DMS114 treated with DMSO at 0.1 percent for 48 hours (cell line): Measurements from ENCODE around the gene DHRS12.

ENCODE experiments used
- DNase-seq: peaks from one replicate; lab custom pipeline; 2025; ENCODE audit not compliant: unreplicated experiment; lab: John Stamatoyannopoulos, UW

Gene DHRS12

DNA sequence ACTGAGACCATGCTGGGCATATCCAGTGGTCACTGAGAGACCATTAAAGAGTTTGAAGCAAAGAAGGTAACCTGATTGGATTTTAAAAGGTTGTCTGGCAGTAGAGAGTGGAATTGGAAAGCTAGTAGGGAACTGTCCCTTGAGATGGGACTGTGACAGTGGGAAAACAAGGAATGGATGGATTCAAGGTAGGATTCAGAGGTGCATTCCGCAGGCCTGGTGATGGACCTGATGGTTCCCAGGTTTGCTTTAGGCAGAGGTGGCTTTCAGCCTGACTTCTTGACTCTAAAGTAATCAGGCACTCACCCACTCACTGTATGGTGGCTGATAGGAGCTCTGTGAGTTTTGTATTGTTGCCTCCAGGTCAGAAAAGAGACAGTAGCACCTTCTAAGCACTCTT lies 73.0 kb downstream of the DHRS12 start:
- no peak for DNase-seq

DNA sequence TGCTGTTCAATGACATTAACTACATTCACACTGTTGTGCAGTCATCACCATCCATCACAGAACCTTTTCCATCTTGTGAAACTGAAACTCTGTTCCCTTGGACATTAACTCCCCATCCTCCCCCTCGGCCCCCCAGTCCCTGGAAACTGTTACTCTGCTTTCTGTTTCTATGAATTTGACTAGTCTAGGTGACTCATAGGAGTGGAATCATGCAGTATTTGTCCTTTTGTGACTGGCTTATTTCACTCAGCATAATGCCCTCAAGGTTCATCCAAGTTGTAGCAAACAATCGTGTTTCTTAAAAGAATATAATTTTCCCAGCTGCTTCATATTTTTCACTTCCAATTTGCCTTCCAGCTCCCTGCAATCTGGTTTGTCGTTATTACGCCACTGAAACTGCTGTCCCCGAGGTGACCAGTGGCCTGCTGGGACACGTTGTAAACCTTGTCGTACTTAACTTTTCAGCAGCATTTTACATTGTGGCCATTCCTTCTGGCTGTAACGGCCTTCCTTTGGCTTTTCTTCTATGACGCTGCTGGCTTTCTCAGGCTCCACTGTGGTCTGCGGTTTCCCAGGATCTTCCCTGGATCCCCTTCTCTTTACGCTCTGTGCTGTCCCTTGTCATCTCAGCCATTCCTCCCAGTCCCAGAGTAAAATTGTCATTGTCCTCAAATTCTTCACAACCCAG lies 74.0 kb downstream of the DHRS12 start:
- no peak for DNase-seq

DNA sequence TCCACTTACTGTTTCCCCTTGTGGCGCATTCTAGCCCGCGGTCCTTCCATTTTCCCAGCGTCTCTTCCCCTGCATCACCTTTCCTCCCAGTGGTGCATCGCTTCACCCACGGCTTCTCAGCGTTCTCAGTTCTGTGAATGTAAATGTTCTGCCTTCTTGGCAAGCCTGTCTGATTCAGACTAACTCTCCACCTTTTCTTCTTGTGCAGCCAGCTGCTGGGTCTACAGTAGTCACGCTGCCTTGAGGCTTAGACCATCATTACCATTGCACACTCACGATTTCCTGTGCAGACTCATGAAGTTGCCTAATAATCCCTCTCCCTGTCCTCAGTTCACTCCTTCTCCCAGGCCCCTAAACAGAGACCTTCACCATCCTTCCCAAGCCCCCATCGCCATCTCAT lies 75.0 kb downstream of the DHRS12 start:
- no peak for DNase-seq

DNA sequence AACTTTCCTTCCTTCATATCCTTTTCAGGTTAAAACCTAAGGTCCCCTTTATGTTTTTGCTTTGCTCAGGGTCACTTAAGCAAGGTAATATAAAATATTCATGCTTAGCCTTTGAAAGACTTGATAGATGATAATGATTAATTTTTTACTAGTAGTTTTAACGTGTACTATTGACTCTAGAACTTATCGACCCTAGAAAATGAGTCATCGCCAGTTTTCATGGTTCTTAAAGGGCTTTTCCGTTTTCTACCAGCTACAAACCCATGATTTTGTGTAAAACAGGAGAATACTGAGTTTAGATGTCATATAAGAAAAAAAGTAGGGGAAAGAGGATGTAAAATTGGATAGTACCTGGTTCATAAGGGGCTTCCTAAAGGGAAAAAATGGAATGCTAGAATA lies 75.7 kb downstream of the DHRS12 start:
- no peak for DNase-seq

DNA sequence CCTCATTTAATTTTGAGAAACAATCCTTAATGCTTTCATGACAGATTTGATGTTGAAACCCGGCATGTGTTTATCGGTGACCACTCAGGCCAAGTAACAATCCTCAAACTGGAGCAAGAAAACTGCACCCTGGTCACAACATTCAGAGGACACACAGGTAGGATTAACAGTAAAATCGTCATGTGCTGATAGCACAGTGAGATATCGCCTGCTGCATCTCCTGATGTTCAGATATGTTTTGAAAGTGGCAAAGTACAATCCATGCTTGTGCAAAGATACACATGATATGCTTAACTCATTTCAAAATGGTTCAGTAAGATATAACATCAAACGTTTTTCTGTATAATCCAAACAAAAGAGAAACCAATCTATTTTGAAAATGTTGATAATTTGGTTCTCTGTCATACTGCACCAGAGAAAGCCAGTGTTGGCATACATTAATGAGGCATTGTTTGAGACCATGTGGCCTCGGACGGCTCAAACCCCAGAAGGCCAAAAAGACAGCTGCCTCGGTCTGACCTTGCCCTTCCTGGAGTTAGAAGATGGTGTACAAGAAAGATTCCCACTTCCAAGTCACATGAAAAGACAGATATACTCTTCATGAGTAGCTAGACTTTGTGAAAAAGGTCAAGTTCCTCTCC lies 76.2 kb downstream of the DHRS12 start:
- no peak for DNase-seq

DNA sequence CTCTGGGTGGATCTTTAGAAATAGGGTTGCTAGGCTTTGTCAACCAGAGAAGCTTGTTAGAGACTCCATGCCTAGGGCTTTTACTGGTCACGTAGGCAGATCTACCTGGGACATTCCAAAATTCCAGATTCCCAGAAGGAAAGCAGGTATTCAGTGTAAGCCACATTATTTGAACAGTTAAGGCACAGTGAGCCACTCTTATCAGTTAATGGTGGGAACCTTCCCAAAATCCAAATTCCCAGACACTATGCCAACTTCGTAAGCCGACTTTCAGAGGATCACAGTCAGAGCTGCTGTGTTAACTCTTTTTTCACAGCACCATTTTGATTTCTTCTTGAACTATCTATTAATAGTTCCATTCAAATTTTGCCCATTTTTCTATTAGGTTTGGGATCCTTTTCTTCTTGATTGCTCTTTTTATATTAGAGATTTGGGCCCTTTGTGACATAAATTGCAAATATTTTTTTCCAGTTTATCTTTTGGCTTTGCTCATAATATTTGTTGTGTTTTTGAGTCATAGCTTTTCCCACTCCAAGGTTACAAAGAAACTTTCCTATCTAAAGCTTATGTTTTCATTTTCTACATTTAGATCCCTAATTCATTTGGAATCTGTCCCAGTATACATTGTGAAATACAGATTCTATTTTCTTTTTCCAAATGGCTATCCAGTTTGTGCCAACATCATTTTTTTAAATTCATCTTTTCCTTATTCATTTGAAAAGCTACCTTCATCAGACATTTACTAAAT lies 77.3 kb downstream of the DHRS12 start:
- DNase-seq = no peak

DNA sequence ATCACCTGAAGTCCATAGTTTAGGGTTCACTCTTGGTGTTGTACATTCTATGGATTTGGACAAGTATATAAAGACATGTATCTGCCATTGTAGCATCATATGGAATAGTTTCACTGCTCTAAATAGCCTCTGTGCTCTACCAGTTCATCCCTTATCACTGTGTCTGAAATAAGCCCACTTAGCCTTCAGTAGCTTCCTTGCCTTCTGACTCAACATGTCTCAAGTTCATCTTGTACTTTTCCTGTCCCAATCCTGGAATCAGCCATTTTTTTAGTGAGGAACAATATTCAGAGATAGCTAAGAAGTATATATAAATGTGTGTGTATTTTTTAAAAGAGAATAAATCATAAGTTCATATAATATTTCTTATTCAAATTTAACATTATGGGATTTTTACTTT lies 79.2 kb downstream of the DHRS12 start:
- DNase-seq = no peak

DNA sequence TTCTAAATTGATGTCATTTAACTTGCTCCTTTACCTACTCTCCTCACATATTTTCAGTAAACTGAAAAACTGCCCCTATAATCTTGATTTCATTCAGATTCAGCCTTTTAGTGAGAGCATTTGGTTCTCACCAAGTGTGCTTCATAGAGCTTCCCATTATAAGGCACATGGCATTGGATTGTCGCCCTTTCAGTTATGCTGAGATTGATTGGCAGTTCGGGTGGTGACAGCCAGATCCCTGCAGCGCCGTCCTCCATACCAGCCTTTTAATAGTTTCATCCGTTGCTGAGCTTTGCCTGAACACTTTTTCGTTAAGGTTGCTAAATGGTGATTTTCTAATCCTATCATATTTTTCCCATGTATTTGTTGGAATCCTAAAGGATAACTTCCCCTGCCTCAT lies 80.4 kb downstream of the DHRS12 start:
- no peak for DNase-seq

DNA sequence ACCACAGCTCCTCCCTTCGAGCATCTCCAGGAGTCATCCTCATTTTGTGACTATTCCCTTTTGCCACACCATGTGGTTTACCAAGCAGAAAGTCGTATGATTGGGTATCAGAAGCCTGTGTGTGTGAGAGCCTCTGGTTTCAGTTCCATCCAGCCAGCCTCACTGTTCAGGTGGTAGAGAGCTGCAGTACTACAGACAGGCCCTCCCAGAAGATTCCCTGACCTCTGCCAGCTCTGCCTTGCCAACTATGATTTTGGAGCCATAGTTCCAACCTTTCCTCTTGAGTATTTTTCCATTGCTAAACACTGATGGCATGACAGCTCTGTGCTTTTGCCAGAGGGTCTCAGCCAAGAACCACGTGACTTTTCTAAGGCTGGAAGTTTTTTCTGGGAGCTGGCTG lies 82.5 kb downstream of the DHRS12 start:
- no peak for DNase-seq

DNA sequence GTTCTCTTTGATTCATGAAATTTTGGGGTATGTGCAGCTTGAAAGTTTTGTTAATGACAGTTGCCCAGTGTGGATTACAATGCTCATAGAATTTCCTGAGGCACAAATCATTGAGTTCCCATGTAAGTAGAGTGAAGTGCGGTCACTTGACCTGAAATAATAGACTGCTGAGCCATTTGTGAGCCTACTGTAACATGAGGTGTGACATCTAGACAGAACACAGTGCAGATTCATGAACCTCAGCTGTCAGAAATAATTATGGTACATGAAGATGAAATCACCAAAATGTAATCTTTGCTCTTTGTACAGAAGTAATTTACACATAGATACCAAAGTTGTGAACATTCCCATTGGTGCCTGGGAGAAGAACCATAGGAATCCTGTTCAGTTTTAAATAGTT lies 84.6 kb downstream of the DHRS12 start:
- DNase-seq = no peak
